Measurements from ENCODE around the gene ARRDC3. TPM values are rescaled to one million over a fixed set of nuclear protein-coding genes. Genes with fewer than 3 reads are reported as not detected.
"Not testable (repeated sequence)": the region's sequence is repeated elsewhere in the genome, so short reads cannot be mapped to it uniquely, and the experiment has no call there.

Gene ARRDC3
- total RNA-seq, 1 experiment from 2014 or later: 33.0 TPM

DNA sequence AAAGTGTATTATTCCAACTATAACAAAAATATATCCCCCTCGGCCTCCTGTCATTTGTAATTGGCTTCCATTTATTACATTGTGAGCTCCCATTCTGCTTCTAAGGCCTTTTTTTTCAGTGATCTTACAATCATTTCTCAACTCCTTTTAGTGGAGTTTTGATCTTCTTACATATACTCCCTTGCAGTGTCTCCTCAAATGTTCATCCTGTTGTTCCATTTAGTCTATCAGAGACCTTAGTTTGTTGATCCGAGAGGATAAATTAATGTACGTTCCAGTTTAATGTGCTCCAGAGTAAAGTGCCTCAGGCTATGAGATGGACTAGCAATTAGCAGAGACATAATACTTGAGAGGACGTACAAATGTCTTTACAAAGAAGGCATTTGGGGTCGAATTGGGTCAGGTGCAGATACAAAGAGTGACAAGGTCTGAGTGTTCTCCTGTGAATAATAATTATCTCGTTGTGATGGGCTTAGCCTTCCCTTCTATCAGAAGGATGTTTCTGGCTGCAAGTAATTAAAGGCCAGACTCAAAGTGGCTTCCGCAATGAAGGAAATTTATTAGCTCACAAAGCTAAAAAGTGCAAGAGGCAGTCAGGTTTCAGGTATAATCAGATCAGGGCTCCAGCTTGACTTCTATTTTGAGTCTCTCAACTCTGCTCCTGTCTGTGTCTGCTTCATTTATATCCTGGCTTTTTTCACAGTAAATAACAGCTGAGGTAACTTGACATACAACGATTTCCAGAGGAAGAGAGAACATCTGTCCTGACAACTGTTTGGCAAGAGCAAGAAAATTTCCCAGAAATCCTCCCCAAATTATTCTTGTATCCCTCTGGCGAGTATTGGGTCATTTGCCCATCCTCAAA, 30.1 kb downstream of the ARRDC3 start:
- Histone ChIP-seq H3K9me3 (ENCODE audit: control insufficient read depth, insufficient read depth, low read depth, low read length) (no peaks in the 10 kb centered on the region), H3K27me3 (ENCODE audit: control insufficient read depth, insufficient read depth, low read length) (no peaks in the 10 kb centered on the region), H3K27ac (ENCODE audit: low read length) (no peak overlapping the region), H3K4me3 (ENCODE audit: low read depth in 2 of 2, low read length in 2 of 2) (no peak overlapping the region), H3K4me1 (ENCODE audit: control insufficient read depth, insufficient read depth, low read length) (peaks cover 3% of the 10 kb centered on the region; the same call in 1 of the 2 replicates), H3K36me3 (ENCODE audit: control insufficient read depth, insufficient read depth, low read length) (no peaks in the 10 kb centered on the region)
- ATAC-seq: no peak
- intact Hi-C loops (cut with micrococcal nuclease; ENCODE audit: unreplicated experiment) (no loop called here), in situ Hi-C loops (cut with HindIII; ENCODE audit: low pct_unique_long_range_greater_than_20kb, low sequenced_read_pairs) (no loop called here)
- POLR2A ChIA-PET: no interaction called here
- DNase-seq (ENCODE audit: low read depth, low spot score): no peak
- TF ChIP-seq SIN3A (IDR thresholded peaks at IDR 0.05; ENCODE audit: borderline replicate concordance, insufficient read depth, low read depth, low read length) (no peak), CTCF (IDR thresholded peaks at IDR 0.05) (no peak), TCF7L2 (IDR thresholded peaks at IDR 0.05; ENCODE audit: low read depth, low read length) (no peak), POLR2AphosphoS5 (IDR thresholded peaks at IDR 0.05; ENCODE audit: low read depth, low read length) (no peak)
- TF ChIP-seq, protein P1, sequence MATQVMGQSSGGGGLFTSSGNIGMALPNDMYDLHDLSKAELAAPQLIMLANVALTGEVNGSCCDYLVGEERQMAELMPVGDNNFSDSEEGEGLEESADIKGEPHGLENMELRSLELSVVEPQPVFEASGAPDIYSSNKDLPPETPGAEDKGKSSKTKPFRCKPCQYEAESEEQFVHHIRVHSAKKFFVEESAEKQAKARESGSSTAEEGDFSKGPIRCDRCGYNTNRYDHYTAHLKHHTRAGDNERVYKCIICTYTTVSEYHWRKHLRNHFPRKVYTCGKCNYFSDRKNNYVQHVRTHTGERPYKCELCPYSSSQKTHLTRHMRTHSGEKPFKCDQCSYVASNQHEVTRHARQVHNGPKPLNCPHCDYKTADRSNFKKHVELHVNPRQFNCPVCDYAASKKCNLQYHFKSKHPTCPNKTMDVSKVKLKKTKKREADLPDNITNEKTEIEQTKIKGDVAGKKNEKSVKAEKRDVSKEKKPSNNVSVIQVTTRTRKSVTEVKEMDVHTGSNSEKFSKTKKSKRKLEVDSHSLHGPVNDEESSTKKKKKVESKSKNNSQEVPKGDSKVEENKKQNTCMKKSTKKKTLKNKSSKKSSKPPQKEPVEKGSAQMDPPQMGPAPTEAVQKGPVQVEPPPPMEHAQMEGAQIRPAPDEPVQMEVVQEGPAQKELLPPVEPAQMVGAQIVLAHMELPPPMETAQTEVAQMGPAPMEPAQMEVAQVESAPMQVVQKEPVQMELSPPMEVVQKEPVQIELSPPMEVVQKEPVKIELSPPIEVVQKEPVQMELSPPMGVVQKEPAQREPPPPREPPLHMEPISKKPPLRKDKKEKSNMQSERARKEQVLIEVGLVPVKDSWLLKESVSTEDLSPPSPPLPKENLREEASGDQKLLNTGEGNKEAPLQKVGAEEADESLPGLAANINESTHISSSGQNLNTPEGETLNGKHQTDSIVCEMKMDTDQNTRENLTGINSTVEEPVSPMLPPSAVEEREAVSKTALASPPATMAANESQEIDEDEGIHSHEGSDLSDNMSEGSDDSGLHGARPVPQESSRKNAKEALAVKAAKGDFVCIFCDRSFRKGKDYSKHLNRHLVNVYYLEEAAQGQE (IDR thresholded peaks at IDR 0.05; ENCODE audit: insufficient read depth in 1 of 2, low read depth in 2 of 2, low read length in 1 of 2): no peak
- no TSS peak for BruUV-seq (replicated peaks)
- CTCF ChIA-PET: no interaction called here

- Histone ChIP-seq H3K36me3 (ENCODE audit: control insufficient read depth, insufficient read depth, low read length) (no peaks in the 10 kb centered on the region), H3K4me3 (ENCODE audit: low read depth in 2 of 2, low read length in 2 of 2) (no peak overlapping the region), H3K4me1 (ENCODE audit: control insufficient read depth, insufficient read depth, low read length) (no peaks in the 10 kb centered on the region), H3K9me3 (ENCODE audit: control insufficient read depth, insufficient read depth, low read depth, low read length) (no peaks in the 10 kb centered on the region), H3K27ac (ENCODE audit: low read length) (no peak overlapping the region), H3K27me3 (ENCODE audit: control insufficient read depth, insufficient read depth, low read length) (no peaks in the 10 kb centered on the region)
- in situ Hi-C loops (cut with HindIII; ENCODE audit: low pct_unique_long_range_greater_than_20kb, low sequenced_read_pairs): no loop called here
- ATAC-seq (no peak), DNase-seq (ENCODE audit: low read depth, low spot score) (no peak)
- BruUV-seq (replicated peaks): no TSS peak
- ChIA-PET CTCF (no interaction called here), POLR2A (interaction anchor here (0.7 kb wide), 1 partner anchor 249 kb away, joined by 3 read pairs; no protein-coding TSS in a partner anchor)
- TF ChIP-seq, protein P1 (IDR thresholded peaks at IDR 0.05; ENCODE audit: insufficient read depth in 1 of 2, low read depth in 2 of 2, low read length in 1 of 2): no peak
- TF ChIP-seq SIN3A (IDR thresholded peaks at IDR 0.05; ENCODE audit: borderline replicate concordance, insufficient read depth, low read depth, low read length): no peak
- TF ChIP-seq CTCF (IDR thresholded peaks at IDR 0.05): no peak
- no peak for TF ChIP-seq POLR2AphosphoS5 (IDR thresholded peaks at IDR 0.05; ENCODE audit: low read depth, low read length)
- TF ChIP-seq TCF7L2 (IDR thresholded peaks at IDR 0.05; ENCODE audit: low read depth, low read length): no peak
- intact Hi-C loops (cut with micrococcal nuclease; ENCODE audit: unreplicated experiment): no loop called here
These were observed 37.7 kb downstream of the ARRDC3 start for GRCh38 chr5:91345461-91345860.

DNA sequence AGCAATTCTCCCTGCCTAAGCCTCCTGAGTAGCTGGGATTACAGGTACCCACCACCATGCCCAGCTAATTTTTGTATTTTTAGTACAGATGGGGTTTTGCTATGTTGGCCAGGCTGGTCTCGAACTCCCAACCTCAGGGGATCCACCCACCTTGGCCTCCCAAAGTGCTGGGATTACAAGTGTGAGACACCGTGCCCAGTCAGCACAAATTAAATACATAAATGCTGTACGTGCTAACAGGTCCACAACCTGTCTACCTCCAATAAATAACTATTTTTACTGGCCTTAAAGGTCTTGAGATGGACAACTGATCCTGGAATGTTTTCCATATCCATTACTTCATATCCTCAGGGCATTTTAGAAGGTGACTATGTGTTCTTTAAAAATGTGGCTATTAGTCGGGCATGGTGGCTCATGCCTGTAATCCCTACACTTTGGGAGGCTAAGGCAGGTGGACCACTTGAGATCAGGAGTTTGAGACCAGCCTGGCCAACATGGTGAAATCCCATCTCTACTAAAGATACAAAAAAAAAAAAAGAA, 38.4 kb downstream of the ARRDC3 start:
- ATAC-seq; DNase-seq (ENCODE audit: low read depth, low spot score); H3K4me1 ChIP-seq (ENCODE audit: control insufficient read depth, insufficient read depth, low read length); H3K9me3 ChIP-seq (ENCODE audit: control insufficient read depth, insufficient read depth, low read depth, low read length); CTCF ChIA-PET; H3K27ac ChIP-seq (ENCODE audit: low read length); H3K36me3 ChIP-seq (ENCODE audit: control insufficient read depth, insufficient read depth, low read length); H3K27me3 ChIP-seq (ENCODE audit: control insufficient read depth, insufficient read depth, low read length); H3K4me3 ChIP-seq (ENCODE audit: low read depth in 2 of 2, low read length in 2 of 2); intact Hi-C loops (cut with micrococcal nuclease; ENCODE audit: unreplicated experiment); BruUV-seq (replicated peaks); in situ Hi-C loops (cut with HindIII; ENCODE audit: low pct_unique_long_range_greater_than_20kb, low sequenced_read_pairs): not testable (repeated sequence)
- POLR2A ChIA-PET: interaction anchor here (0.7 kb wide), 1 partner anchor 248 kb away, joined by 3 read pairs; no protein-coding TSS in a partner anchor
